ENCODE results near the gene THRAP3. TPM values are rescaled to one million over a fixed set of nuclear protein-coding genes. Genes with fewer than 3 reads are reported as not detected.

THRAP3 gene
- total and polyA plus RNA-seq, 9 of the 15 experiments (the other 6 are each of a cell fraction or from before 2014, with no cell fraction given) = 66.2 to 135 (median 113) TPM

DNA sequence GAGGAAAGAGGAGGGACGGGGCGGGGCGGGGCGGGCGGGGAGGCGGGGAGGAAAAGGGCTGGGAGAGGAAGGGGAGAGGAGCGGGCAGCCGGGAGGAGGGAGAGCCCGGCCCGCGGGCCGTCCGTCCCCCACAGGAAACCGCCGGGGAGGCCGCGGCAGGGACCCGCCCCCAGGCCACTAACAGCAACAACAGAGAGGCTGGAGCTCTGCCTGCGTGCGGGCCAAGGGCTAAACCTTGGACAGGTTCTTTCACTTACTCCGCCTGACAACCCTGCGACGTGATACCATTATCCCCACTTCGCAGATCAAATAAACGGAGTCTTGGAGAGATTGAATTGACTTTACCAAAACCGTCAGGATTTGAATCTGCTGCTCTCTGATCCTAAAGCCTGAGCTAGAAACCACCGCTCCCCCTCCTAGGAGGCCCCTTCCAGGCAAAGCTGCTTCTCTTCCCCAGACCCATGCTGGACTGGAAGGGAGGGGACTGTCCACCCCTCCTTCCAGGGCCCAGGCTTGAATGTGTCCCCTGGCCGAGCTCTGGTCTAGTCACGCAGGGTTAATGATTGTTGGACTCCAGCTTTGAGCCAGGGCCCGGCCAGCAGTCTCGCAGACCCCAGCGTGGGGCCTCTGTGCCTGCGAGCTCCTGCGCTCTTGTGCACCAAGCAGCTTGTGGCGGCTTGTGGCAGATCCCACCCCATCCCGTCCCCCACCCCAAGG lies 99.6 kb downstream of the THRAP3 start, which contains the start of gene EVA1B (continued):
- TF ChIP-seq, protein P1, sequence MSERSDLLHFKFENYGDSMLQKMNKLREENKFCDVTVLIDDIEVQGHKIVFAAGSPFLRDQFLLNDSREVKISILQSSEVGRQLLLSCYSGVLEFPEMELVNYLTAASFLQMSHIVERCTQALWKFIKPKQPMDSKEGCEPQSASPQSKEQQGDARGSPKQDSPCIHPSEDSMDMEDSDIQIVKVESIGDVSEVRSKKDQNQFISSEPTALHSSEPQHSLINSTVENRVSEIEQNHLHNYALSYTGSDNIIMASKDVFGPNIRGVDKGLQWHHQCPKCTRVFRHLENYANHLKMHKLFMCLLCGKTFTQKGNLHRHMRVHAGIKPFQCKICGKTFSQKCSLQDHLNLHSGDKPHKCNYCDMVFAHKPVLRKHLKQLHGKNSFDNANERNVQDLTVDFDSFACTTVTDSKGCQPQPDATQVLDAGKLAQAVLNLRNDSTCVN (CRISPR knock-in tag; IDR thresholded peaks at IDR 0.05) = no peak
- no peak for TF ChIP-seq ZC3H8 (IDR thresholded peaks at IDR 0.05)
- TF ChIP-seq FOXK1 (CRISPR knock-in tag; IDR thresholded peaks at IDR 0.05; ENCODE audit: borderline replicate concordance) = no peak
- no peak for TF ChIP-seq HOXB6 (CRISPR knock-in tag; IDR thresholded peaks at IDR 0.05; ENCODE audit: borderline replicate concordance)
- TF ChIP-seq SIX5 (IDR thresholded peaks at IDR 0.05; ENCODE audit: borderline replicate concordance in 1 of 2, insufficient read depth in 1 of 2, low read depth in 1 of 2, low read length in 2 of 2) = no peak
- TF ChIP-seq GABPB1 (CRISPR knock-in tag; IDR thresholded peaks at IDR 0.05) = no peak
- TF ChIP-seq PRMT5 (CRISPR knock-in tag; IDR thresholded peaks at IDR 0.05) = no peak
- TF ChIP-seq STAG1 (CRISPR knock-in tag; IDR thresholded peaks at IDR 0.05; ENCODE audit: borderline replicate concordance) = no peak
- no peak for TF ChIP-seq ZNF586 (CRISPR knock-in tag; conservative IDR thresholded peaks at IDR 0.05)
- TF ChIP-seq POLR2H (tag; IDR thresholded peaks at IDR 0.05; ENCODE audit: low read depth) = no peak
- TF ChIP-seq MIER1 (IDR thresholded peaks at IDR 0.05; ENCODE audit: low read depth) = peak; percentile 84
- TF ChIP-seq ZNF3 (CRISPR knock-in tag; IDR thresholded peaks at IDR 0.05) = peak; percentile 96
- TF ChIP-seq CHD1 (IDR thresholded peaks at IDR 0.05; ENCODE audit: low read length) = no peak
- peak; percentile 50; the same call in 1 of the 2 replicates for TF ChIP-seq SUPT5H (IDR thresholded peaks at IDR 0.05)
- TF ChIP-seq TGIF2 (CRISPR knock-in tag; IDR thresholded peaks at IDR 0.05) = no peak
- no peak for TF ChIP-seq TCF3 (CRISPR knock-in tag; IDR thresholded peaks at IDR 0.05)
- no peak for TF ChIP-seq ZNF274 (IDR thresholded peaks at IDR 0.05; ENCODE audit: borderline replicate concordance, low read depth, low read length)
- TF ChIP-seq NFYB (IDR thresholded peaks at IDR 0.05; ENCODE audit: extremely low read depth, insufficient read length) = no peak
- TF ChIP-seq, protein P2, sequence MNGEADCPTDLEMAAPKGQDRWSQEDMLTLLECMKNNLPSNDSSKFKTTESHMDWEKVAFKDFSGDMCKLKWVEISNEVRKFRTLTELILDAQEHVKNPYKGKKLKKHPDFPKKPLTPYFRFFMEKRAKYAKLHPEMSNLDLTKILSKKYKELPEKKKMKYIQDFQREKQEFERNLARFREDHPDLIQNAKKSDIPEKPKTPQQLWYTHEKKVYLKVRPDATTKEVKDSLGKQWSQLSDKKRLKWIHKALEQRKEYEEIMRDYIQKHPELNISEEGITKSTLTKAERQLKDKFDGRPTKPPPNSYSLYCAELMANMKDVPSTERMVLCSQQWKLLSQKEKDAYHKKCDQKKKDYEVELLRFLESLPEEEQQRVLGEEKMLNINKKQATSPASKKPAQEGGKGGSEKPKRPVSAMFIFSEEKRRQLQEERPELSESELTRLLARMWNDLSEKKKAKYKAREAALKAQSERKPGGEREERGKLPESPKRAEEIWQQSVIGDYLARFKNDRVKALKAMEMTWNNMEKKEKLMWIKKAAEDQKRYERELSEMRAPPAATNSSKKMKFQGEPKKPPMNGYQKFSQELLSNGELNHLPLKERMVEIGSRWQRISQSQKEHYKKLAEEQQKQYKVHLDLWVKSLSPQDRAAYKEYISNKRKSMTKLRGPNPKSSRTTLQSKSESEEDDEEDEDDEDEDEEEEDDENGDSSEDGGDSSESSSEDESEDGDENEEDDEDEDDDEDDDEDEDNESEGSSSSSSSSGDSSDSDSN (IDR thresholded peaks at IDR 0.05; ENCODE audit: borderline replicate concordance in 1 of 2, low read depth in 2 of 2, low read length in 2 of 2) = peak in 1 of 2 experiments; percentile 59; a peak in 2 of 4 replicates
- no peak for TF ChIP-seq KAT8 (IDR thresholded peaks at IDR 0.05; ENCODE audit: low read depth)
- no peak for TF ChIP-seq E2F3 (CRISPR knock-in tag; IDR thresholded peaks at IDR 0.05)
- TF ChIP-seq SMARCB1 (IDR thresholded peaks at IDR 0.05; ENCODE audit: insufficient read length, low read depth) = no peak
- TF ChIP-seq LEF1 (IDR thresholded peaks at IDR 0.05) = peak; percentile 50; the same call in 1 of the 2 replicates
- no peak for TF ChIP-seq ZNF436 (CRISPR knock-in tag; IDR thresholded peaks at IDR 0.05)
- no peak for TF ChIP-seq PHB (CRISPR knock-in tag; IDR thresholded peaks at IDR 0.05)
- no peak for TF ChIP-seq ZNF75A (CRISPR knock-in tag; IDR thresholded peaks at IDR 0.05)
- no peak for TF ChIP-seq CAMTA2 (CRISPR knock-in tag; conservative IDR thresholded peaks at IDR 0.05)
- TF ChIP-seq CTBP1 (IDR thresholded peaks at IDR 0.05; ENCODE audit: borderline replicate concordance) = 0 out of 2 replicates have a peak, but pooled peaks have one; percentile 17

All from K562 (cell line).